Measurements from ENCODE around the gene IRS1.

Gene IRS1

DNA sequence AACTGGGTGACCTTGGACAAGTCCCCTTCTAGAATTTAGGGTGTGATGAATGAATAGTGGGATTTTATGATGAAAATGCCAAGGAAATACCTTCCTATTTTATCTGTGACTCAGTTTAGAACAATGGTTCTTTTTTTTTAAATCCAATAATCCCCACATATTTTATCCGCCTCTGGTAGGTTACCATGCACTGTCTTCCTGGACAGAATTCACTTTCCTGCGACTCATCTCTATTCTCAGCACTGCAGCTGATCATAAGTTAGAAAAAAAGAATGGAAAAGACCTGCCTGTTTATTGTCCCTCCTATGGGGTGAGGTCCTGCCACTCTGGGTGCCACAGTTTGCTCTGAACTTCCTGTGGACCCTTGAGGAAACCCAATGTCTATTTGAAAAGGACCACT lies 73.1 kb downstream of the IRS1 start:
- CTCF ChIA-PET, result interaction anchor here (0.6 kb wide), 1 partner anchor 110 kb away, joined by 3 read pairs; no protein-coding TSS in a partner anchor
- peak; percentile 8 for DNase-seq (ENCODE audit: low spot score)
- H3K27ac ChIP-seq, result no peak overlapping the region
- POLR2A ChIA-PET (ENCODE audit: low non-redundant PET), result no interaction called here
- TF ChIP-seq, protein P1, sequence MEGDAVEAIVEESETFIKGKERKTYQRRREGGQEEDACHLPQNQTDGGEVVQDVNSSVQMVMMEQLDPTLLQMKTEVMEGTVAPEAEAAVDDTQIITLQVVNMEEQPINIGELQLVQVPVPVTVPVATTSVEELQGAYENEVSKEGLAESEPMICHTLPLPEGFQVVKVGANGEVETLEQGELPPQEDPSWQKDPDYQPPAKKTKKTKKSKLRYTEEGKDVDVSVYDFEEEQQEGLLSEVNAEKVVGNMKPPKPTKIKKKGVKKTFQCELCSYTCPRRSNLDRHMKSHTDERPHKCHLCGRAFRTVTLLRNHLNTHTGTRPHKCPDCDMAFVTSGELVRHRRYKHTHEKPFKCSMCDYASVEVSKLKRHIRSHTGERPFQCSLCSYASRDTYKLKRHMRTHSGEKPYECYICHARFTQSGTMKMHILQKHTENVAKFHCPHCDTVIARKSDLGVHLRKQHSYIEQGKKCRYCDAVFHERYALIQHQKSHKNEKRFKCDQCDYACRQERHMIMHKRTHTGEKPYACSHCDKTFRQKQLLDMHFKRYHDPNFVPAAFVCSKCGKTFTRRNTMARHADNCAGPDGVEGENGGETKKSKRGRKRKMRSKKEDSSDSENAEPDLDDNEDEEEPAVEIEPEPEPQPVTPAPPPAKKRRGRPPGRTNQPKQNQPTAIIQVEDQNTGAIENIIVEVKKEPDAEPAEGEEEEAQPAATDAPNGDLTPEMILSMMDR (conservative IDR thresholded peaks at IDR 0.05; ENCODE audit: low read depth), result no peak

DNA sequence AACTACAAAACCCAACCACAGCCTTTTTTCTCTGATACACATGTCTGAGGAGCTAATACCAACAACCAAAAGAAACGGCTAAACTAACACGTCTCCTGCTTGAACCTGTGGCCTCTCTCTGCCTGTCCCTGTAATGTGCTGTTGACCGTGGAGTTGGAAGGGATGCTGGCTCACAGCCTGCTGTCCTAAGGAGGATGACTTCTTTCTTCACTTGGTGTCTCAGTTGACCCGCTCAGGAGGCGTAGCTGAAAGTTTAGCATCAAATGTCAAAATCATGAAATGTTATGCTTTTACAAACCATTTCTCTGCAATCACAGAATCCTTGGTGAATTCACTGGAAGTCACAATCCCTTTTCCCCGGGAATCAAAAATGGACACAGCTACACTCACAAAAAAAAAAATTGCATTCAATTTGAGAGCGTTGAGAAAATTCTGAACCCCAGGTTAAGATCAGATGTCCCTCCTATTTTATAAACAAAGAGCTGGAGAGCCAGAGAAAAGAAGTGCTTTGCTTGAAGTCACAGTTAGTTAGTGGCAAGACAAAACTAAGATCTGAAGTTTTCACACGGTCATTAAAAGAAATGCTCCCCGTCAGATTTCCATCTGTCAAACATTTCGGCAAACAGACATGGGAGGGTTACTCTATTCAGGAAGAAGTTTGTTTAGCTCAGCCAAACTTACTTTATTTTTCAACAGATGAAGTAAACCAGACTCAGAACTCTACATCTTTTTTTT lies 74.3 kb downstream of the IRS1 start:
- TF ChIP-seq, protein P1 (conservative IDR thresholded peaks at IDR 0.05; ENCODE audit: low read depth), result no peak
- CTCF ChIA-PET, result interaction anchor here (0.6 kb wide), 1 partner anchor 38 kb away, joined by 3 read pairs; no protein-coding TSS in a partner anchor
- H3K27ac ChIP-seq, result no peak overlapping the region
- DNase-seq (ENCODE audit: low spot score), result no peak
- POLR2A ChIA-PET (ENCODE audit: low non-redundant PET), result no interaction called here

DNA sequence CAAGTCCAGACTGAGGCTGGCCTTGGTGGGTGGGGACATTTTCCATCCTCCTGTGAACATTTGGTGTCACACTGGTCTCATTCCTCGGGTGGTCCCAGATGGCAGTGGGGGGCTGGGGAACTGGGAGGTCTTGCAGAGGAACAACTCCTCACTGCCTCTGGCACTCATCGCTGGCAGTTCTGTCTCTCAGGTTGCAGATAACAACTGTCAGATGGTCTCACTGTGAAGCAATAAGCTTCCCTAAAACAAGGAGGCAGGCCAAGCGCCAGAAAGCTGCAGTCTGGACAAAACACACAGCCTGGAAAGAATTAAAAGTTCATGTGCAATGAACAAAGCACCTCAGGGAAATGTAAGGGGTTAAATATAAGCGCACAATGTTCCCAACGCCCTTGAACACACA lies 78.1 kb downstream of the IRS1 start:
- CTCF ChIA-PET, result no interaction called here
- H3K27ac ChIP-seq, result no peak overlapping the region
- TF ChIP-seq, protein P1 (conservative IDR thresholded peaks at IDR 0.05; ENCODE audit: low read depth), result no peak
- DNase-seq (ENCODE audit: low spot score), result no peak
- POLR2A ChIA-PET (ENCODE audit: low non-redundant PET), result no interaction called here

DNA sequence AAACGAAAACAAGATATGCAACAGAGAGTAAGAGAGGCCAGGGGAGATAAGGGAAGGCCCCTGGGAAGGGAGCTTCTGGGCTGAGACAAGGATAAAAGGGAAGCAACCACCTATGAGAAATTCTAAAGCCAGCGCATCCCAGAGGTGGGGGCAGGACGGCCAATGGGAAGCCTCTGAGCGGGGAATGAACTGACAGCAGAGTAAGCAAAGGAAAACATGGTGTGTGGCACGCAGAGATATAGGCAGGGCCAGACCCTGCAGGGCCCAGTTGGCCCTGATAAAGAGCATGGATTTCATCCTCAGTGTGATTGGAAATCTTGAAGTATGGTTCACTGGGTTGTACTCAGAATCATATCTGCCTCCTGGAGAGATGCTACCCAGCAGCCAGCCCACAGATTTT lies 78.7 kb downstream of the IRS1 start:
- ChIA-PET CTCF (no interaction called here), POLR2A (ENCODE audit: low non-redundant PET) (no interaction called here)
- H3K27ac ChIP-seq, result no peak overlapping the region

DNA sequence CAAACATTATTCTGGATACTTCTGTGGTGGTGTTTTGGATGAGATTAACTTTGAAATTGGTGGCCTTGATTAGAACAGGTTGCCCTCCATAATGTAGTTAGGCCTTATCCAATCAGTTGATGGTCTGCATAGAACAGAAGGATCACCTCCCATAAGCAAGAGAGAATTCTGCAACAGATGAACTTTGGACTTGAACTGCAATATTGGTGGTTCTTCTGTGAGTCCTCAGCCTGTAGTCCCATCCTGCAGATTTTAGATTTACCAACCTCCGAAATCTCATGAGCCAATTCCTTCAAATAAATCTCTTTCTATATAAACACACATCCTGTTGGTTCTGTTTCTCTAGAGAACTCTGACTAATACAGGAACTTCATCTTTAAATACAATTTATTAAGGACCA lies 81.9 kb downstream of the IRS1 start:
- no peak overlapping the region for H3K27ac ChIP-seq
- ChIA-PET CTCF (no interaction called here), POLR2A (ENCODE audit: low non-redundant PET) (no interaction called here)
- TF ChIP-seq, protein P1 (conservative IDR thresholded peaks at IDR 0.05; ENCODE audit: low read depth), result no peak
- no peak for DNase-seq (ENCODE audit: low spot score)

More for the DNA sequence above, 78.7 kb downstream of the IRS1 start:
- DNase-seq (ENCODE audit: low spot score), result no peak
- TF ChIP-seq, protein P1 (conservative IDR thresholded peaks at IDR 0.05; ENCODE audit: low read depth), result no peak

DNA sequence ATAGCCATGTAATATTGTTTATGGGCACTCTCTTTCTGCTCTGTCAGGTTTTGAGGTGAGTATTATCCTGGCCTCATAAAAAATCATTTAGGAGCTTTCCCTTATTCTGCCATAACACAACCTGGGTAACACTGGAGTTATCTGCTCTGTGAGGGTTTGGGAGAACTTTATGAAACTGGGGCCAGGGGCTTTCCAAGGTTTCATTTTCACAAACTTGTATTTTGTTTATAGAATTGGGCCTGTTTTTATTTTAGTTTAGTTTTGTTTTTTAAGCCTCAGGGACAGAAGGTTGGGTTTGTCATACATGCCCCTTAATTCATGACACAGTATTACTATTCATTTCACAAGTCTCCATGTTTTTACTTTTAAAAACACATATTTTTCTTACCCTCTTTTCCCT lies 83.5 kb downstream of the IRS1 start:
- POLR2A ChIA-PET (ENCODE audit: low non-redundant PET), result no interaction called here
- DNase-seq (ENCODE audit: low spot score), result no peak
- no peak overlapping the region for H3K27ac ChIP-seq
- TF ChIP-seq, protein P1 (conservative IDR thresholded peaks at IDR 0.05; ENCODE audit: low read depth), result no peak
- CTCF ChIA-PET, result no interaction called here

All from RWPE1 (cell line).